NT2/D1 (cell line): ENCODE measurements around the gene PDGFRB.

Experiments
- SUZ12 ChIP-seq: IDR thresholded peaks from 2 replicates; pipeline ENCODE4 v1.6.1; 2011; ENCODE audit not compliant: insufficient read length, insufficient read depth; ENCODE audit errors: extremely low read depth
- YY1 ChIP-seq: IDR thresholded peaks from 2 replicates; pipeline ENCODE4 v1.6.1; 2011; ENCODE audit not compliant: insufficient read length, insufficient read depth
- ZNF274 ChIP-seq: IDR thresholded peaks from 2 replicates; pipeline ENCODE4 v1.6.1; 2011; ENCODE audit warnings: mild to moderate bottlenecking, low read depth, low read length

DNA sequence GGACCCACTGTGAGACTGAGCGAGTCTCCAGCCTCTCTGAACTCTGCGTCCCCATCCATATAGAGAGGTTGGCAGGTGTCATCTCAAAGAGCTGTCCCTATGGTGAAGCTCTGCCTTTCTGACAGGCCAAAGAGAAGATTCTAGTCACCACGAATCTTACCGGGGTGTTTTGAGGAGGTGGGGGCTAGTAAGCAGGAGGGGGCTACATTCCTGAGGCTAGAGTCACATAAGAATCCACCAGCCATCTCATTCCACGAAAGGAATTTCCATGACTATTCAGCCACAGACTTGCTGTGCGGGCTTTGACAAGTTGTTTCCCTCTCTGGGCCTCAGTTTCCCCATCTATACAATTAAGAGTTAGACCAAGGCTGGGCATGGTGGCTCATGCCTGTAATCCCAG is 16.3 kb downstream of the PDGFRB start:
- TF ChIP-seq YY1 (no peak), ZNF274 (no peak), SUZ12 (no peak)
